ENCODE data around the gene DCC. TPM values are rescaled to one million over a fixed set of nuclear protein-coding genes. Genes with fewer than 3 reads are reported as not detected.

Gene DCC
- total and polyA plus RNA-seq, 2 donors (not counting 1 experiment from before 2014, with no cell fraction given), result 0.14 TPM; not detected in 1

DNA sequence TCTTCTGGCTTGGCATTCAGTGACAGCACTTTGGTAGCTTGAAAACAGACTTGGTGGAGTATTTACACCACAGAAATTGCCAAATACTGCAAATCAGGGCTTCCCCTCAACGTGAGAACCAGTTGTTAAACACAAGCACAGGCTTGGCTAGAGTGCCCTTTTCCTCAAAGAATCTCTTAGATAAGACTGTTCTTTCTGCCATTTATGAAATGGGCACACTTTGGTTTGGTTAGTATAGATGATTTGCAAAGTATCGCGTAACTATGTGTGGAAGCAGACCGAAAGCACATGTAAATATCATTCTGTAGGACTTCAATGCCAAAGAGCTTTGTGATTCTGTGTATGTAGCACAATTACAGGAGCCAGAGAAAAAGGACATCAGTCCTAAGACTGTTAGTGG is 308.2 kb downstream of the DCC start:
- TF ChIP-seq EZH2 (IDR thresholded peaks at IDR 0.05; ENCODE audit: low read length, missing control alignments), result no peak
- TF ChIP-seq, protein P1, sequence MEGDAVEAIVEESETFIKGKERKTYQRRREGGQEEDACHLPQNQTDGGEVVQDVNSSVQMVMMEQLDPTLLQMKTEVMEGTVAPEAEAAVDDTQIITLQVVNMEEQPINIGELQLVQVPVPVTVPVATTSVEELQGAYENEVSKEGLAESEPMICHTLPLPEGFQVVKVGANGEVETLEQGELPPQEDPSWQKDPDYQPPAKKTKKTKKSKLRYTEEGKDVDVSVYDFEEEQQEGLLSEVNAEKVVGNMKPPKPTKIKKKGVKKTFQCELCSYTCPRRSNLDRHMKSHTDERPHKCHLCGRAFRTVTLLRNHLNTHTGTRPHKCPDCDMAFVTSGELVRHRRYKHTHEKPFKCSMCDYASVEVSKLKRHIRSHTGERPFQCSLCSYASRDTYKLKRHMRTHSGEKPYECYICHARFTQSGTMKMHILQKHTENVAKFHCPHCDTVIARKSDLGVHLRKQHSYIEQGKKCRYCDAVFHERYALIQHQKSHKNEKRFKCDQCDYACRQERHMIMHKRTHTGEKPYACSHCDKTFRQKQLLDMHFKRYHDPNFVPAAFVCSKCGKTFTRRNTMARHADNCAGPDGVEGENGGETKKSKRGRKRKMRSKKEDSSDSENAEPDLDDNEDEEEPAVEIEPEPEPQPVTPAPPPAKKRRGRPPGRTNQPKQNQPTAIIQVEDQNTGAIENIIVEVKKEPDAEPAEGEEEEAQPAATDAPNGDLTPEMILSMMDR (conservative IDR thresholded peaks at IDR 0.05 in 1 of 2, IDR thresholded peaks at IDR 0.05 in 1 of 2; ENCODE audit: low read depth in 1 of 2, low read length in 2 of 2), result no peak
- no peaks in the 10 kb centered on the region for H4K20me1 ChIP-seq (ENCODE audit: control insufficient read depth, extremely low read depth, insufficient read depth, low read length)
- H3K27ac ChIP-seq (ENCODE audit: insufficient read depth, low read length), result no peak overlapping the region

DNA sequence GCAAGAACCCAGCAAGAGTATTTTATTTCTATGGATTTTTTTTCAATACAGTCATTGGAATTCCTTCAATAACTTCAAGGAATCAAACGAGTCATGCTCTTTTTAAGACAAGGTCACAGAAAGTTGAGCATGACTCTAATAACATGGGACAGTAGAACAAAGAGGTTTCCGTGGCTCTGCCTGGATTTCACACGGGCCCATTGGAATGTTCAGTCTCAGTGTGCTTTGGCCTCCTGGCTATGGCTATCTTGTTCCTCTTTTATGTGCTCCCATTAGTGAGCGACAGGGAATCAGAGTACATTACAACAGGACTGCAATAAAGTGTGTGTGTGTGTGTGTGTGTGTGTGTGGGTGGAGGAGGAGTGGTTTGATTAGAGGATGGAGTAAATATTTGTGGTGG is 312.4 kb downstream of the DCC start:
- H3K4me2 ChIP-seq (ENCODE audit: extremely low read depth, insufficient read depth, low read length), result no peak overlapping the region
- H3K4me1 ChIP-seq (ENCODE audit: control insufficient read depth, extremely low read depth, insufficient read depth, low read length), result no peaks in the 10 kb centered on the region
- no peaks in the 10 kb centered on the region for H4K20me1 ChIP-seq (ENCODE audit: control insufficient read depth, extremely low read depth, insufficient read depth, low read length)
- H3K9me3 ChIP-seq (ENCODE audit: control insufficient read depth, insufficient read depth, low read depth, low read length), result no peaks in the 10 kb centered on the region
- no peaks in the 10 kb centered on the region for H3K79me2 ChIP-seq (ENCODE audit: control insufficient read depth, insufficient read depth, low read length)
- H3K9ac ChIP-seq (ENCODE audit: insufficient read depth, low read length), result no peak overlapping the region
- H3K36me3 ChIP-seq (ENCODE audit: control insufficient read depth, insufficient read depth, low read length), result no peaks in the 10 kb centered on the region
- H2AFZ ChIP-seq (ENCODE audit: low read length), result no peak overlapping the region
- no peak overlapping the region for H3K27ac ChIP-seq (ENCODE audit: insufficient read depth, low read length)
- DNase-seq (ENCODE audit: low read depth in 2 of 2), result no peak
- no peak overlapping the region for H3K4me3 ChIP-seq (replicated peaks in 1 of 4; ENCODE audit: control extremely low read depth in 1 of 4, insufficient read depth in 1 of 4, low read depth in 3 of 4, low read length in 4 of 4)
- TF ChIP-seq, protein P1 (conservative IDR thresholded peaks at IDR 0.05 in 1 of 2, IDR thresholded peaks at IDR 0.05 in 1 of 2; ENCODE audit: low read depth in 1 of 2, low read length in 2 of 2), result no peak
- TF ChIP-seq EZH2 (IDR thresholded peaks at IDR 0.05; ENCODE audit: low read length, missing control alignments), result no peak
- H3K27me3 ChIP-seq (ENCODE audit: control insufficient read depth, insufficient read depth, low read length), result no peaks in the 10 kb centered on the region

More for the DNA sequence above, 308.2 kb downstream of the DCC start:
- no peak for DNase-seq (ENCODE audit: low read depth in 2 of 2)
- Histone ChIP-seq H3K27me3 (ENCODE audit: control insufficient read depth, insufficient read depth, low read length) (no peaks in the 10 kb centered on the region), H3K4me3 (replicated peaks in 1 of 4; ENCODE audit: control extremely low read depth in 1 of 4, insufficient read depth in 1 of 4, low read depth in 3 of 4, low read length in 4 of 4) (no peak overlapping the region), H3K4me2 (ENCODE audit: extremely low read depth, insufficient read depth, low read length) (no peak overlapping the region), H3K79me2 (ENCODE audit: control insufficient read depth, insufficient read depth, low read length) (no peaks in the 10 kb centered on the region), H3K36me3 (ENCODE audit: control insufficient read depth, insufficient read depth, low read length) (no peaks in the 10 kb centered on the region), H3K9me3 (ENCODE audit: control insufficient read depth, insufficient read depth, low read depth, low read length) (no peaks in the 10 kb centered on the region), H3K4me1 (ENCODE audit: control insufficient read depth, extremely low read depth, insufficient read depth, low read length) (no peaks in the 10 kb centered on the region), H2AFZ (ENCODE audit: low read length) (no peak overlapping the region), H3K9ac (ENCODE audit: insufficient read depth, low read length) (no peak overlapping the region)

DNA sequence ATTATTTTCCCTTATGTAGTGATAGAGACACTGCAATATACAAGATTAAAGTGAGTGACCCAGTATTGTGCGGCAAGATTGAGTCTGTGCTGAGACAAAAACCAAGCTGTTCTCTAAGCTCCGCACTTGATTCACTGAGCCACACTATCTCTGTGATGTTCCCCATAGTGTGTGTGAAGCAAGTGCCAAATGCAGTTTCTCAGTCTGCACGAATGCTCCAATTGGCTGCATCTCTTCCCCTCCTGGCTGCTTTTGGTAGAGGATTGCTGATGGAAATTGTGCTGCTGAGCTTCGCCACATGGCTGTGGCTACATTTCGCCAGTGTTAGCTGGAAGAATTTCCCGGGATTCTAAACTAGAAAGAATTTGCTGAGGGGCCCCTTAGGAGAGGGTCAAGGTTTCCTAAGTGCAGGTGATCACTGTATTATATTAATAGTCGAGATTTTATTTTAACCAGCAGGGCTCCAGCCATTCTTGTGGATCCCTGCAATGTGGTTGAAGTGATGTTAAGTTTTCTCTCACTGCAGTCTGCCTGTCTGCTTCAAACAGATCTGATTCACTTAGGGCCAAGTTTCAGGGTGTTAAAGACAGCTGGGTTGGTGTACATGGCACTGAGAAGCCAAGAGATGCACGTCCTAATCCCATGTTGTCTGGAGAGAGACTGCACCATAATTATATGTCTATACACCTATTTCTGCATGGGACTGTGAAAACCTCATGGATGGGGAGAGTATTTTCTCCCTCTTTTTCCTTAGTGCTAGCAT is 317.2 kb downstream of the DCC start:
- Histone ChIP-seq H3K36me3 (ENCODE audit: control insufficient read depth, insufficient read depth, low read length) (no peaks in the 10 kb centered on the region), H3K9me3 (ENCODE audit: control insufficient read depth, insufficient read depth, low read depth, low read length) (no peaks in the 10 kb centered on the region), H3K27ac (ENCODE audit: insufficient read depth, low read length) (no peak overlapping the region), H3K79me2 (ENCODE audit: control insufficient read depth, insufficient read depth, low read length) (no peaks in the 10 kb centered on the region), H4K20me1 (ENCODE audit: control insufficient read depth, extremely low read depth, insufficient read depth, low read length) (no peaks in the 10 kb centered on the region), H3K27me3 (ENCODE audit: control insufficient read depth, insufficient read depth, low read length) (no peaks in the 10 kb centered on the region), H3K4me3 (replicated peaks in 1 of 4; ENCODE audit: control extremely low read depth in 1 of 4, insufficient read depth in 1 of 4, low read depth in 3 of 4, low read length in 4 of 4) (no peak overlapping the region), H3K4me2 (ENCODE audit: extremely low read depth, insufficient read depth, low read length) (no peak overlapping the region), H3K9ac (ENCODE audit: insufficient read depth, low read length) (no peak overlapping the region), H3K4me1 (ENCODE audit: control insufficient read depth, extremely low read depth, insufficient read depth, low read length) (no peaks in the 10 kb centered on the region), H2AFZ (ENCODE audit: low read length) (no peak overlapping the region)
- no peak for DNase-seq (ENCODE audit: low read depth in 2 of 2)
- no peak for TF ChIP-seq EZH2 (IDR thresholded peaks at IDR 0.05; ENCODE audit: low read length, missing control alignments)
- TF ChIP-seq, protein P1 (conservative IDR thresholded peaks at IDR 0.05 in 1 of 2, IDR thresholded peaks at IDR 0.05 in 1 of 2; ENCODE audit: low read depth in 1 of 2, low read length in 2 of 2), result no peak

All from fibroblast of lung (primary cell).